ENCODE data around the gene SUSD1. TPM values are rescaled to one million over a fixed set of nuclear protein-coding genes. Genes with fewer than 3 reads are reported as not detected.
"Not testable (repeated sequence)": the region's sequence is repeated elsewhere in the genome, so short reads cannot be mapped to it uniquely, and the experiment has no call there.

Gene SUSD1
- polyA plus RNA-seq, 1 of the 3 experiments (the other 2 are of a cell fraction) = 8.2 TPM

DNA sequence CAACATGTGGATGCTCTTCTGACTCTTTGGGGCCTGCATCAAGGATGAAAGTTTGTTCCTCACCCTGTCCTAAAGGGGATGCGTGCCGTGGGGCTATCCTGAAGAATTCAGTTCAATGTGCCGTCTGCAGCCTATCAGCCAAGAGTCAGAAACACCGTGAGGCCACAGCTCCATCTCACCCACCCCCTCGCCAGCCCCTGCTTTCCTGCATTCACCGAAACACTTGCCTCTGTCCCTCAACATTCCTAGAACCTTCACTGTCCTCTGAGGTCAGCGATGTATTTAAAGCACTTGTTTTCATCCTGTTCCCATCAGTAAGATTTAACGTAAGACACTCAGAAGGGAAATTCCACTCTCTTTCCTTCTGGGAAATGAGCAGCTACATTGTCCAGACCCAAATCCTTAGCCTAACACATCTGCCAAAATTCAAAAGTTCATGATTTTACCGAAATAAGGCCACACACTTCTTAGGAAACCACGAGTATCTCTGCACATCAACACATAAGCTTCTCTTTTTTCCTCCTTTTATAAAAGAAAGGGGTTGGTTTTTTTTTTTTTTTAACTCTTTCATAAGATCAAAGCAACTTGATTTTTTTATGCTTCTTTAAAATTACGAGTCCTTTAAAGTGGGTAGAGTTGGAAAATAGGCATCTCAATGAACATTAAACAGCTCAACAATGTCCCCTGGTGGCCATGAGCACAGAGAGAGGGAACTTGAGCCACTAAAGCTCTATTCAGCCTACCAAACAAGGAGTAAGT is 100.7 kb downstream of the SUSD1 start (continued):
- TF ChIP-seq, protein P1, sequence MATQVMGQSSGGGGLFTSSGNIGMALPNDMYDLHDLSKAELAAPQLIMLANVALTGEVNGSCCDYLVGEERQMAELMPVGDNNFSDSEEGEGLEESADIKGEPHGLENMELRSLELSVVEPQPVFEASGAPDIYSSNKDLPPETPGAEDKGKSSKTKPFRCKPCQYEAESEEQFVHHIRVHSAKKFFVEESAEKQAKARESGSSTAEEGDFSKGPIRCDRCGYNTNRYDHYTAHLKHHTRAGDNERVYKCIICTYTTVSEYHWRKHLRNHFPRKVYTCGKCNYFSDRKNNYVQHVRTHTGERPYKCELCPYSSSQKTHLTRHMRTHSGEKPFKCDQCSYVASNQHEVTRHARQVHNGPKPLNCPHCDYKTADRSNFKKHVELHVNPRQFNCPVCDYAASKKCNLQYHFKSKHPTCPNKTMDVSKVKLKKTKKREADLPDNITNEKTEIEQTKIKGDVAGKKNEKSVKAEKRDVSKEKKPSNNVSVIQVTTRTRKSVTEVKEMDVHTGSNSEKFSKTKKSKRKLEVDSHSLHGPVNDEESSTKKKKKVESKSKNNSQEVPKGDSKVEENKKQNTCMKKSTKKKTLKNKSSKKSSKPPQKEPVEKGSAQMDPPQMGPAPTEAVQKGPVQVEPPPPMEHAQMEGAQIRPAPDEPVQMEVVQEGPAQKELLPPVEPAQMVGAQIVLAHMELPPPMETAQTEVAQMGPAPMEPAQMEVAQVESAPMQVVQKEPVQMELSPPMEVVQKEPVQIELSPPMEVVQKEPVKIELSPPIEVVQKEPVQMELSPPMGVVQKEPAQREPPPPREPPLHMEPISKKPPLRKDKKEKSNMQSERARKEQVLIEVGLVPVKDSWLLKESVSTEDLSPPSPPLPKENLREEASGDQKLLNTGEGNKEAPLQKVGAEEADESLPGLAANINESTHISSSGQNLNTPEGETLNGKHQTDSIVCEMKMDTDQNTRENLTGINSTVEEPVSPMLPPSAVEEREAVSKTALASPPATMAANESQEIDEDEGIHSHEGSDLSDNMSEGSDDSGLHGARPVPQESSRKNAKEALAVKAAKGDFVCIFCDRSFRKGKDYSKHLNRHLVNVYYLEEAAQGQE (IDR thresholded peaks at IDR 0.05; ENCODE audit: low read depth, low read length) = peak; percentile 44
- TF ChIP-seq JUND (IDR thresholded peaks at IDR 0.05) (peak; percentile 61), NFIC (IDR thresholded peaks at IDR 0.05; ENCODE audit: borderline replicate concordance) (peak; percentile 74), EP300 (IDR thresholded peaks at IDR 0.05; ENCODE audit: borderline replicate concordance in 1 of 2, low read depth in 1 of 2, low read length in 1 of 2) (peak; percentile 84 to 90), SMC3 (IDR thresholded peaks at IDR 0.05; ENCODE audit: low read depth, low read length) (peak; percentile 96), POLR2AphosphoS5 (IDR thresholded peaks at IDR 0.05; ENCODE audit: low read depth, low read length) (peak; percentile 67; the same call in 1 of the 2 replicates), RAD21 (IDR thresholded peaks at IDR 0.05; ENCODE audit: low read length) (peak; percentile 93), RFX5 (IDR thresholded peaks at IDR 0.05; ENCODE audit: low read length) (no peak), FOSL2 (IDR thresholded peaks at IDR 0.05; ENCODE audit: borderline replicate concordance, low read depth) (peak; percentile 43; the same call in 1 of the 2 replicates), ELF1 (IDR thresholded peaks at IDR 0.05) (no peak), MXI1 (IDR thresholded peaks at IDR 0.05; ENCODE audit: low read depth, low read length) (peak; percentile 20; the same call in 1 of the 2 replicates), EZH2phosphoT487 (IDR thresholded peaks at IDR 0.05; ENCODE audit: borderline replicate concordance, low read depth) (no peak), FOXJ3 (CRISPR knock-in tag; IDR thresholded peaks at IDR 0.05) (no peak), NRF1 (IDR thresholded peaks at IDR 0.05; ENCODE audit: low read depth, low read length) (no peak), GABPA (IDR thresholded peaks at IDR 0.05; ENCODE audit: low read depth) (0 out of 2 replicates have a peak, but pooled peaks have one; percentile 6), USF2 (IDR thresholded peaks at IDR 0.05; ENCODE audit: borderline replicate concordance, low read depth, low read length) (no peak)
- TF ChIP-seq, protein P2, sequence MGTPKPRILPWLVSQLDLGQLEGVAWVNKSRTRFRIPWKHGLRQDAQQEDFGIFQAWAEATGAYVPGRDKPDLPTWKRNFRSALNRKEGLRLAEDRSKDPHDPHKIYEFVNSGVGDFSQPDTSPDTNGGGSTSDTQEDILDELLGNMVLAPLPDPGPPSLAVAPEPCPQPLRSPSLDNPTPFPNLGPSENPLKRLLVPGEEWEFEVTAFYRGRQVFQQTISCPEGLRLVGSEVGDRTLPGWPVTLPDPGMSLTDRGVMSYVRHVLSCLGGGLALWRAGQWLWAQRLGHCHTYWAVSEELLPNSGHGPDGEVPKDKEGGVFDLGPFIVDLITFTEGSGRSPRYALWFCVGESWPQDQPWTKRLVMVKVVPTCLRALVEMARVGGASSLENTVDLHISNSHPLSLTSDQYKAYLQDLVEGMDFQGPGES (IDR thresholded peaks at IDR 0.05; ENCODE audit: low read depth, low read length) = no peak
- TF ChIP-seq, protein P3, sequence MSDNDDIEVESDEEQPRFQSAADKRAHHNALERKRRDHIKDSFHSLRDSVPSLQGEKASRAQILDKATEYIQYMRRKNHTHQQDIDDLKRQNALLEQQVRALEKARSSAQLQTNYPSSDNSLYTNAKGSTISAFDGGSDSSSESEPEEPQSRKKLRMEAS (IDR thresholded peaks at IDR 0.05; ENCODE audit: low read depth) = peak; percentile 75; the same call in 1 of the 2 replicates

- peaks cover 6 to 18% of the 10 kb centered on the region in 2 experiments; a peak in 3 of 4 replicates for H3K4me1 ChIP-seq (ENCODE audit: control insufficient read depth in 1 of 2, insufficient read depth in 2 of 2, low read depth in 1 of 2, low read length in 1 of 2)
- CTCF ChIA-PET = interaction anchor here (0.8 to 4.6 kb wide), 14 partner anchors 14 to 746 kb away, joined by 3 to 94 read pairs (median 4); no protein-coding TSS in a partner anchor
- H3K4me2 ChIP-seq = peak overlapping the region; percentile 0; the same call in 1 of the 2 replicates
- H3K4me3 ChIP-seq (ENCODE audit: low read depth in 2 of 2, low read length in 1 of 2); H2AFZ ChIP-seq (ENCODE audit: low read depth); POLR2A ChIA-PET; H3K27me3 ChIP-seq (ENCODE audit: insufficient read depth); H3F3A ChIP-seq (replicated peaks; ENCODE audit: insufficient read depth); H3K79me2 ChIP-seq (ENCODE audit: insufficient read depth); DNase-seq; H3K9me2 ChIP-seq; H3K36me3 ChIP-seq (replicated peaks in 1 of 2; ENCODE audit: control insufficient read depth in 1 of 2, insufficient read depth in 2 of 2, low read length in 1 of 2); H3K9me3 ChIP-seq; H4K20me1 ChIP-seq (ENCODE audit: insufficient read depth): not testable (repeated sequence)
- peak overlapping the region; percentile 44 for H3K9ac ChIP-seq
- WGBS (ENCODE audit: low lambda C conversion rate) = 96% methylated on average over 10 of the region's 10 CpGs
- H3K27ac ChIP-seq (ENCODE audit: low read depth in 2 of 2, low read length in 1 of 2) = peak overlapping the region; percentile 70 to 85
Observed at GRCh38 chr9:112073639-112074173, 101.4 kb downstream of the SUSD1 start.

All from SK-N-SH (cell line).